ENCODE results near the gene DNPEP. TPM values are rescaled to one million over a fixed set of nuclear protein-coding genes. Genes with fewer than 3 reads are reported as not detected.

The DNPEP gene
- total RNA-seq, 4 donors from 2014 or later: 44.9 to 102 (median 61.6) TPM

DNA sequence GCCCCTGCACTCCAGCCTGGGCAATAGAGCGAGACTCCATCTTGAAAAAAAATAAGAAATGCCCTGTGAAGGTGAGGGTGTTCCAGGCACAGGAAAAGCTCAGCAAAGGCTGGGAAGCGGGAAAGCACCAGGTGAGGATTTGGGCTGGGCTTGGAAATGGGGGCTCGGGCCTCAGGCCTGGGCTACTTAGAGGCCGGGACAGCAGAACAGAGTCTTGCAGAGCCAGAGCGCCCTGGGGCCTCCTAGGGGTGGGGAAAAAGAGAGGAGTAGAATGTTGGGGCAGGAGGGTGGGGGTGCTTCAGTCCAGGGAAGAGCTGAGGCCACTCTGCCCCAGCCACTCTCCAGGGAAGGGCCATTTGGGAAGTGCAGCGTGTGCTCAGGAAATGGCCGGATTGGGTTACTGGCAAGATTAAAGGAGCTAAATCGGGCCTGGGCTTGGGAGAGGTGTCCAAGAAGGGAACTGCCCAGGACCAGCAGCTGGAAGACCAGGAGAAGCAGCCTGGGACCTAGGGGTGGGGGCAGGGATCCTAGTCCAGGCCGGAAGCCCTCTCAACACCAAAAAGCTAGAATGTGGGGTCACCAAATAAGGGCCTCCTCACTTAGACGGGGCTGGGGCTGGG is 16.7 kb upstream of the DNPEP start:
- TF ChIP-seq POLR2AphosphoS5 (IDR thresholded peaks at IDR 0.05) (peak in 1 of 2 donors; percentile 40), CTCF (IDR thresholded peaks at IDR 0.05) (peak in 1 of 3 experiments; percentile 5), EP300 (IDR thresholded peaks at IDR 0.05) (peak; percentile 73), POLR2A (IDR thresholded peaks at IDR 0.05; ENCODE audit: low read depth) (no peak)
- intact Hi-C loops (cut with DNase I): no loop called here
- Histone ChIP-seq H3K27me3 (no peaks in the 10 kb centered on the region), H3K4me1 (peaks cover 60 to 77% (median 70%) of the 10 kb centered on the region in 4 donors), H3K27ac (replicated peaks in 1 of 4) (peak overlapping the region; percentile 86 to 97 (median 94)), H3K4me3 (peak overlapping the region; percentile 4 to 25 (median 24)), H3K9me3 (no peaks in the 10 kb centered on the region), H3K36me3 (no peaks in the 10 kb centered on the region)
- DNase-seq (ENCODE audit: extremely low spot score): no peak
- WGBS: 54% methylated on average over 10 of the region's 10 CpGs

GRCh38 chr2:219403861-219404260 is 16.1 kb upstream of the DNPEP start:
- peak overlapping the region; percentile 86 to 97 (median 94) for H3K27ac ChIP-seq (replicated peaks in 1 of 4)
- no peaks in the 10 kb centered on the region for H3K36me3 ChIP-seq
- H3K27me3 ChIP-seq: no peaks in the 10 kb centered on the region
- H3K4me1 ChIP-seq: peaks cover 54 to 77% (median 70%) of the 10 kb centered on the region in 4 donors
- TF ChIP-seq EP300 (IDR thresholded peaks at IDR 0.05) (no peak), CTCF (IDR thresholded peaks at IDR 0.05) (no peak), POLR2A (IDR thresholded peaks at IDR 0.05; ENCODE audit: low read depth) (no peak), POLR2AphosphoS5 (IDR thresholded peaks at IDR 0.05) (no peak)
- 76% methylated on average over 9 of the region's 9 CpGs for WGBS
- no peaks in the 10 kb centered on the region for H3K9me3 ChIP-seq
- DNase-seq (ENCODE audit: extremely low spot score): no peak
- H3K4me3 ChIP-seq: no peak overlapping the region
- intact Hi-C loops (cut with DNase I): no loop called here

- no peak for DNase-seq (ENCODE audit: extremely low spot score)
- H3K36me3 ChIP-seq: no peaks in the 10 kb centered on the region
- H3K27ac ChIP-seq (replicated peaks in 1 of 4): peak overlapping the region; percentile 86 to 97 (median 94)
- no peaks in the 10 kb centered on the region for H3K9me3 ChIP-seq
- H3K27me3 ChIP-seq: no peaks in the 10 kb centered on the region
- 18% methylated on average over 15 of the region's 15 CpGs for WGBS
- intact Hi-C loops (cut with DNase I): no loop called here
- H3K4me3 ChIP-seq: no peak overlapping the region
- TF ChIP-seq CTCF (IDR thresholded peaks at IDR 0.05): peak; percentile 93 to 98 (median 98)
- TF ChIP-seq EP300 (IDR thresholded peaks at IDR 0.05): no peak
- TF ChIP-seq POLR2AphosphoS5 (IDR thresholded peaks at IDR 0.05): peak; percentile 39 to 62
- peaks cover 45 to 74% (median 69%) of the 10 kb centered on the region in 4 donors for H3K4me1 ChIP-seq
Measured at GRCh38 chr2:219402665-219403515, 15.2 kb upstream of the DNPEP start.

- Histone ChIP-seq H3K9me3 (no peaks in the 10 kb centered on the region), H3K4me3 (no peak overlapping the region), H3K27me3 (no peaks in the 10 kb centered on the region), H3K36me3 (no peaks in the 10 kb centered on the region), H3K4me1 (peaks cover 38 to 61% (median 56%) of the 10 kb centered on the region in 4 donors), H3K27ac (replicated peaks in 1 of 4) (no peak overlapping the region)
- no peak for DNase-seq (ENCODE audit: extremely low spot score)
- TF ChIP-seq POLR2A (IDR thresholded peaks at IDR 0.05; ENCODE audit: low read depth) (no peak), CTCF (IDR thresholded peaks at IDR 0.05) (no peak), EP300 (IDR thresholded peaks at IDR 0.05) (no peak), POLR2AphosphoS5 (IDR thresholded peaks at IDR 0.05) (no peak)
- intact Hi-C loops (cut with DNase I): loop anchor here (2.0 kb wide), 1 partner anchor 129 kb away; no protein-coding TSS in a partner anchor
- 88% methylated on average over 8 of the region's 8 CpGs for WGBS
Measured at GRCh38 chr2:219401606-219402005, 13.9 kb upstream of the DNPEP start.

Data from esophagus muscularis mucosa (tissue), 4 donors.